NCI-H1105 treated with DMSO at 0.1 percent for 48 hours (cell line): ENCODE data around the gene SEMA4D.
"Not testable (repeated sequence)": the region's sequence is repeated elsewhere in the genome, so short reads cannot be mapped to it uniquely, and the experiment has no call there.

Source experiments
- DNase-seq: peaks from one replicate; lab custom pipeline; 2025; lab: John Stamatoyannopoulos, UW

Gene SEMA4D

GRCh38 chr9:89482901-89483361, 15.0 kb downstream of the SEMA4D start:
- DNase-seq: no peak

GRCh38 chr9:89482056-89482851, 15.7 kb downstream of the SEMA4D start:
- no peak for DNase-seq

- no peak for DNase-seq
Observed at GRCh38 chr9:89481538-89481915, 16.4 kb downstream of the SEMA4D start.

GRCh38 chr9:89480825-89481537, 16.9 kb downstream of the SEMA4D start:
- no peak for DNase-seq

GRCh38 chr9:89480372-89480771, 17.5 kb downstream of the SEMA4D start:
- not testable (repeated sequence) for DNase-seq

GRCh38 chr9:89479669-89480011, 18.3 kb downstream of the SEMA4D start:
- not testable (repeated sequence) for DNase-seq

- no peak for DNase-seq
Observed at GRCh38 chr9:89478821-89479668, 18.9 kb downstream of the SEMA4D start.

GRCh38 chr9:89477811-89478630, 19.9 kb downstream of the SEMA4D start:
- DNase-seq: no peak

GRCh38 chr9:89477384-89477783, 20.5 kb downstream of the SEMA4D start:
- DNase-seq: no peak

GRCh38 chr9:89476546-89476945, 21.4 kb downstream of the SEMA4D start:
- no peak for DNase-seq

- DNase-seq: no peak
Observed at GRCh38 chr9:89475891-89476440, 21.9 kb downstream of the SEMA4D start.

GRCh38 chr9:89474939-89475338, 23.0 kb downstream of the SEMA4D start:
- DNase-seq: no peak

- DNase-seq: peak; percentile 76
Observed at GRCh38 chr9:89473762-89474469, 24.0 kb downstream of the SEMA4D start.

GRCh38 chr9:89471796-89472320, 26.1 kb downstream of the SEMA4D start:
- DNase-seq: not testable (repeated sequence)

GRCh38 chr9:89471390-89471789, 26.5 kb downstream of the SEMA4D start:
- no peak for DNase-seq

GRCh38 chr9:89470224-89470839, 27.6 kb downstream of the SEMA4D start:
- peak; percentile 52 for DNase-seq

- no peak for DNase-seq
Observed at GRCh38 chr9:89469003-89469402, 28.9 kb downstream of the SEMA4D start.

GRCh38 chr9:89468281-89468960, 29.5 kb downstream of the SEMA4D start:
- no peak for DNase-seq

GRCh38 chr9:89467278-89467625, 30.7 kb downstream of the SEMA4D start:
- no peak for DNase-seq
